ENCODE measurements around the gene APELA.

DNA sequence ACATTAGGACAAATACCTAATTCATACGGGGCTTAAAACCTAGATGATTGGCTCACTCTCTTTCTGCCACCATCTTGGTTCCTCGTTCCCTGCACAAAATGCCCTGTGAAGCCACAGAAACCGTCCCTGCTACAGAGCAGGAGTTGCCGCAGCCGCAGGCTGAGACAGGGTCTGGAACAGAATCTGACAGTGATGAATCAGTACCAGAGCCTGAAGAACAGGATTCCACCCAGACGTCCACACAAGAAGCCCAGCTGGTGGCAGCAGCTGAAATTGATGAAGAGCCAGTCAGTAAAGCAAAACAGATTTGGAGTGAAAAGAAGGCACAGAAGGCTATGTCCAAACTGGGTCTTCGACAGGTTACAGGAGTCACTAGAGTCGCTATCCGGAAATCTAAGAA is 66.2 kb downstream of the APELA start:
- TF ChIP-seq, protein P1, sequence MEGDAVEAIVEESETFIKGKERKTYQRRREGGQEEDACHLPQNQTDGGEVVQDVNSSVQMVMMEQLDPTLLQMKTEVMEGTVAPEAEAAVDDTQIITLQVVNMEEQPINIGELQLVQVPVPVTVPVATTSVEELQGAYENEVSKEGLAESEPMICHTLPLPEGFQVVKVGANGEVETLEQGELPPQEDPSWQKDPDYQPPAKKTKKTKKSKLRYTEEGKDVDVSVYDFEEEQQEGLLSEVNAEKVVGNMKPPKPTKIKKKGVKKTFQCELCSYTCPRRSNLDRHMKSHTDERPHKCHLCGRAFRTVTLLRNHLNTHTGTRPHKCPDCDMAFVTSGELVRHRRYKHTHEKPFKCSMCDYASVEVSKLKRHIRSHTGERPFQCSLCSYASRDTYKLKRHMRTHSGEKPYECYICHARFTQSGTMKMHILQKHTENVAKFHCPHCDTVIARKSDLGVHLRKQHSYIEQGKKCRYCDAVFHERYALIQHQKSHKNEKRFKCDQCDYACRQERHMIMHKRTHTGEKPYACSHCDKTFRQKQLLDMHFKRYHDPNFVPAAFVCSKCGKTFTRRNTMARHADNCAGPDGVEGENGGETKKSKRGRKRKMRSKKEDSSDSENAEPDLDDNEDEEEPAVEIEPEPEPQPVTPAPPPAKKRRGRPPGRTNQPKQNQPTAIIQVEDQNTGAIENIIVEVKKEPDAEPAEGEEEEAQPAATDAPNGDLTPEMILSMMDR (IDR thresholded peaks at IDR 0.05), result no peak
- no peak for TF ChIP-seq POLR2A (IDR thresholded peaks at IDR 0.05)

All from body of pancreas (tissue), 4 donors.